ENCODE measurements around the gene WHAMM.

DNA sequence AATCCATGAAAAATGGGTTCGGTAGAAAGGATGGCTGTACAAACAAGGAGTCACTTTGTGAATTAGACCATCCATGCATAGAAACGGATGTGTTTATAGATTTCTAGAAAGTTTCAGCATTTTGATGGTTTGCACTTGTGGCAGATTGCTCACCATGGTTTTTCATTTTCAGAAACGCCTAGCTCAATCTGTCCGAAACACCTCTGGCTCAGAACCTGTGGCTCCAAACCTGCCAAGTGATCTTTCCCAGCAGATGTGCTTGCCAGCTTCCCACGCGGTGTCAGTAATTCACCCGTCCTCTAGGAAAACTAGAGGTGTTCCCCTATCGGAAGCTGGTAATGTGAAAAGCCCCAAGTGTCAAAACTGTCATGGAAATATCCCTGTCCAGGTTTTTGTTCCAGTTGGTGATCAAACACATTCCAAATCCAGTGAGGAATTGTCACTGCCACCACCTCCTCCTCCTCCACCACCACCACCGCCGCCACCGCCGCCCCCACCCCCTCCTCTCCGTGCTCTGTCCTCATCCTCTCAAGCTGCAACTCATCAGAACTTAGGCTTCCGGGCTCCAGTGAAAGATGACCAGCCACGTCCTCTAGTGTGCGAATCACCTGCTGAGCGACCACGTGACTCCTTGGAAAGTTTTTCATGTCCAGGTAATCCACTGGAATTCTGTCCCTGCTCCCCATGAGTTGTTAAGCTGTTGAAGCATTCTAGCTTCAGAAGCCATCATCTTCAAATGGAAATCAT lies 21.2 kb downstream of the WHAMM start:
- no peak for TF ChIP-seq CTCF (IDR thresholded peaks at IDR 0.05; ENCODE audit: extremely low read depth in 1 of 2, insufficient read depth in 1 of 2, low read depth in 1 of 2, low read length in 2 of 2)
- no peak for TF ChIP-seq POLR2A (IDR thresholded peaks at IDR 0.05; ENCODE audit: low read depth, low read length)
- no peak for TF ChIP-seq EZH2 (IDR thresholded peaks at IDR 0.05; ENCODE audit: borderline replicate concordance, low read depth, low read length, severe bottlenecking)
- TF ChIP-seq, protein P1, sequence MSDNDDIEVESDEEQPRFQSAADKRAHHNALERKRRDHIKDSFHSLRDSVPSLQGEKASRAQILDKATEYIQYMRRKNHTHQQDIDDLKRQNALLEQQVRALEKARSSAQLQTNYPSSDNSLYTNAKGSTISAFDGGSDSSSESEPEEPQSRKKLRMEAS (IDR thresholded peaks at IDR 0.05; ENCODE audit: insufficient read depth, insufficient read length), result no peak
- TF ChIP-seq MYC (IDR thresholded peaks at IDR 0.05; ENCODE audit: low read depth, low read length), result no peak
- no peak for TF ChIP-seq GATA2 (IDR thresholded peaks at IDR 0.05; ENCODE audit: insufficient read depth, insufficient read length, low read depth, low read length)
